Measurements from ENCODE around the gene P2RY12. TPM values are rescaled to one million over a fixed set of nuclear protein-coding genes. Genes with fewer than 3 reads are reported as not detected.

The P2RY12 gene
- total RNA-seq, 1 donor from 2014 or later, result 0.52 TPM

Other genes starting within 250 kb of the P2RY12 start
- 1.6 TPM for gene GPR171, start 181.5 kb downstream of the P2RY12 start, total RNA-seq
- gene P2RY14, start 106.2 kb downstream of the P2RY12 start, total RNA-seq, result 1.6 TPM
- not detected for gene GPR87, start 67.9 kb downstream of the P2RY12 start, total RNA-seq
- 2.6 TPM for gene P2RY13, start 55.2 kb downstream of the P2RY12 start, total RNA-seq
- 18.3 TPM for gene IGSF10, start 76.3 kb upstream of the P2RY12 start, total RNA-seq